OCI-LY7 (cell line): ENCODE results near the gene UQCRHL. TPM values are rescaled to one million over a fixed set of nuclear protein-coding genes. Genes with fewer than 3 reads are reported as not detected.

ENCODE experiments used
- BruUV-seq: library from RNA; stranded (reverse); fragments of 400-500 nt; replicated peaks from 2 replicates; lab custom pipeline; 2021; lab: Mats Ljungman, UMichigan
- CTCF ChIA-PET: fragments of 300-600 bp; sonication (Branson Sonifier 250); formaldehyde crosslinking; loops from one replicate; lab custom pipeline; 2022; ENCODE audit warnings: antibody characterized with exemption; ENCODE audit not compliant: unreplicated experiment; lab: Charles Lee
- POLR2A ChIA-PET: fragments of 300-600 bp; sonication (Branson Sonifier 250); formaldehyde crosslinking; loops from one replicate; lab custom pipeline; 2022; ENCODE audit warnings: antibody characterized with exemption; lab: Charles Lee
- DNase-seq: peaks from one replicate; pipeline ENCODE4 v3.0.0-alpha.2; 2015; ENCODE audit warnings: low spot score
- H2AFZ ChIP-seq: fragments of 200-600 bp; sonication (generic), shearing (Covaris generic); 2 replicates; pipeline ENCODE4 v1.6.1; 2014; ENCODE audit warnings: mild to moderate bottlenecking, antibody characterized with exemption, low read length, moderate library complexity
- H3K27ac ChIP-seq: fragments of 200-600 bp; sonication (generic); 2 replicates; pipeline ENCODE4 v1.5.1; 2014; ENCODE audit warnings: mixed run types, low read depth, mild to moderate bottlenecking, moderate library complexity, low read length, inconsistent platforms; ENCODE audit not compliant: poor library complexity, severe bottlenecking
- H3K36me3 ChIP-seq: fragments of 200-600 bp; sonication (generic); 2 replicates; pipeline ENCODE4 v1.6.1; 2014; ENCODE audit warnings: mild to moderate bottlenecking, antibody characterized with exemption, low read length, moderate library complexity, mixed read lengths; ENCODE audit not compliant: insufficient read depth
- H3K4me1 ChIP-seq: fragments of 200-600 bp; sonication (generic); 2 replicates; pipeline ENCODE4 v1.5.1; 2014; ENCODE audit warnings: mild to moderate bottlenecking, low read length; ENCODE audit not compliant: insufficient read depth, poor library complexity, severe bottlenecking
- H3K4me2 ChIP-seq: fragments of 200-600 bp; sonication (generic); 2 replicates; pipeline ENCODE4 v1.6.1; 2014; ENCODE audit warnings: mild to moderate bottlenecking, low read length
- H3K4me3 ChIP-seq: fragments of 200-600 bp; sonication (generic); 2 replicates; pipeline ENCODE4 v1.5.1; 2014; ENCODE audit warnings: mild to moderate bottlenecking, low read depth, low read length; ENCODE audit not compliant: poor library complexity, severe bottlenecking
- H3K79me2 ChIP-seq: fragments of 200-600 bp; sonication (generic); 2 replicates; pipeline ENCODE4 v1.6.1; 2016; ENCODE audit warnings: low read depth, mild to moderate bottlenecking, low read length, moderate library complexity, mixed read lengths; ENCODE audit not compliant: insufficient read depth
- H3K9me2 ChIP-seq: fragments of 200-600 bp; sonication (generic); 2 replicates; pipeline ENCODE4 v1.6.1; 2016; ENCODE audit warnings: mild to moderate bottlenecking, low read length, mixed read lengths; ENCODE audit not compliant: insufficient read depth
- H3K9me3 ChIP-seq: fragments of 200-600 bp; sonication (generic); 2 replicates; pipeline ENCODE4 v1.6.1; 2014; ENCODE audit warnings: mild to moderate bottlenecking, mixed run types, low read length, mixed read lengths
- H4K20me1 ChIP-seq: fragments of 200-600 bp; sonication (generic); 2 replicates; pipeline ENCODE4 v1.6.1; 2014; ENCODE audit warnings: mild to moderate bottlenecking, antibody characterized with exemption, low read length, moderate library complexity, mixed read lengths; ENCODE audit not compliant: insufficient read depth
- CTCF ChIP-seq: fragments of 200-600 bp; sonication (generic); conservative IDR thresholded peaks from 2 replicates; pipeline ENCODE4 v1.5.1; 2014; ENCODE audit warnings: mild to moderate bottlenecking, antibody characterized with exemption, low read length, moderate library complexity, mixed read lengths
- EZH2phosphoT487 ChIP-seq: fragments of 200-600 bp; sonication (generic); IDR thresholded peaks from 2 replicates; pipeline ENCODE4 v1.6.1; 2018; ENCODE audit warnings: low read depth, borderline replicate concordance, mild to moderate bottlenecking, mixed run types, antibody characterized with exemption, low read length, moderate library complexity, mixed read lengths
- intact Hi-C: fragments of 100-400 bp; cut with micrococcal nuclease; formaldehyde crosslinking; loops from one replicate; pipeline ENCODE4 v1.10.0; 2022; ENCODE audit not compliant: unreplicated experiment
- total RNA-seq, 2 experiments: library from RNA; depleted of rRNA in 1 of 2; stranded (reverse); fragments of >200 nt in 1 of 2; shearing (Covaris generic) in 1 of 2; gene quantifications; 2 replicates each; pipeline ENCODE4 v1.2.3, GENCODE V29; 2014 to 2022

Gene UQCRHL
- total RNA-seq, 2 experiments from 2014 or later, result 2.4 to 12.4 TPM

DNA sequence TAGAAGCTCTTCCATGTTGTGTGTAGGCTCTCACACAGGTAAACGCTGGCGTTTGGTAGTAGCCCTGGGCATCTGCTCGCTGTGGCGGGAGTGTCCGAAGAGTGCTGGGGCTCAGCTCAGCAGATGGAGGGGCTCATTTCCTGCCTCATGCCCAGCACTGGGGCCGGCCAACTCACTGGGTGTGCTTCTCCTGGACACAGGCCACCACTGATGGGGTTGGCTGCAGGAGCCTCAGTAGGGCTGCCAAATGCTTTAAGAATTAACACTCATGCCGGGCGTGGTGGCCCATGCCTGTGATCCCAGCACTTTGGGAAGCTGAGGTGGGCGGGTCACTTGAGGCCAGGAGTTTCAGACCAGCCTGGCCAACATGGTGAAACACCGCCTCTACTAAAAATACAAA, 20.9 kb downstream of the UQCRHL start:
- H2AFZ ChIP-seq, result no peak overlapping the region
- ChIA-PET POLR2A (no interaction called here), CTCF (no interaction called here)
- H3K4me3 ChIP-seq, result no peak overlapping the region
- no peak for DNase-seq
- no peaks in the 10 kb centered on the region for H3K79me2 ChIP-seq
- BruUV-seq, result no TSS peak
- no peaks in the 10 kb centered on the region for H3K9me3 ChIP-seq
- TF ChIP-seq EZH2phosphoT487 (no peak), CTCF (no peak)
- no peaks in the 10 kb centered on the region for H3K4me1 ChIP-seq
- H3K4me2 ChIP-seq, result no peak overlapping the region
- no peaks in the 10 kb centered on the region for H4K20me1 ChIP-seq
- intact Hi-C loops, result no loop called here
- no peak overlapping the region for H3K27ac ChIP-seq
- H3K9me2 ChIP-seq, result no peaks in the 10 kb centered on the region
- H3K36me3 ChIP-seq, result no peaks in the 10 kb centered on the region

DNA sequence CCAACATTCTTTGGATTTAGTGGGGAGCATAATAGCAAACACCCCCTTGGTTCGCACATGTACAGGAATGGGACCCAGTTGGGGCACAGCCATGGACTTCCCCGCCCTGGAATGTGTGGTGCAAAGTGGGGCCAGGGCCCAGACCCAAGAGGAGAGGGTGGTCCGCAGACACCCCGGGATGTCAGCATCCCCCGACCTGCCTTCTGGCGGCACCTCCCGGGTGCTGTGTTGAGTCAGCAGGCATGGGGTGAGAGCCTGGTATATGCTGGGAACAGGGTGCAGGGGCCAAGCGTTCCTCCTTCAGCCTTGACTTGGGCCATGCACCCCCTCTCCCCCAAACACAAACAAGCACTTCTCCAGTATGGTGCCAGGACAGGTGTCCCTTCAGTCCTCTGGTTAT, 21.8 kb downstream of the UQCRHL start:
- ChIA-PET CTCF (no interaction called here), POLR2A (no interaction called here)
- no peaks in the 10 kb centered on the region for H4K20me1 ChIP-seq
- no peaks in the 10 kb centered on the region for H3K9me2 ChIP-seq
- H3K9me3 ChIP-seq, result no peaks in the 10 kb centered on the region
- H3K4me1 ChIP-seq, result no peaks in the 10 kb centered on the region
- no TSS peak for BruUV-seq
- intact Hi-C loops, result no loop called here
- no peak overlapping the region for H2AFZ ChIP-seq
- no peak for DNase-seq
- H3K79me2 ChIP-seq, result no peaks in the 10 kb centered on the region
- no peak overlapping the region for H3K4me2 ChIP-seq
- H3K36me3 ChIP-seq, result no peaks in the 10 kb centered on the region
- no peak overlapping the region for H3K27ac ChIP-seq
- H3K4me3 ChIP-seq, result no peak overlapping the region
- TF ChIP-seq CTCF (no peak), EZH2phosphoT487 (no peak)

DNA sequence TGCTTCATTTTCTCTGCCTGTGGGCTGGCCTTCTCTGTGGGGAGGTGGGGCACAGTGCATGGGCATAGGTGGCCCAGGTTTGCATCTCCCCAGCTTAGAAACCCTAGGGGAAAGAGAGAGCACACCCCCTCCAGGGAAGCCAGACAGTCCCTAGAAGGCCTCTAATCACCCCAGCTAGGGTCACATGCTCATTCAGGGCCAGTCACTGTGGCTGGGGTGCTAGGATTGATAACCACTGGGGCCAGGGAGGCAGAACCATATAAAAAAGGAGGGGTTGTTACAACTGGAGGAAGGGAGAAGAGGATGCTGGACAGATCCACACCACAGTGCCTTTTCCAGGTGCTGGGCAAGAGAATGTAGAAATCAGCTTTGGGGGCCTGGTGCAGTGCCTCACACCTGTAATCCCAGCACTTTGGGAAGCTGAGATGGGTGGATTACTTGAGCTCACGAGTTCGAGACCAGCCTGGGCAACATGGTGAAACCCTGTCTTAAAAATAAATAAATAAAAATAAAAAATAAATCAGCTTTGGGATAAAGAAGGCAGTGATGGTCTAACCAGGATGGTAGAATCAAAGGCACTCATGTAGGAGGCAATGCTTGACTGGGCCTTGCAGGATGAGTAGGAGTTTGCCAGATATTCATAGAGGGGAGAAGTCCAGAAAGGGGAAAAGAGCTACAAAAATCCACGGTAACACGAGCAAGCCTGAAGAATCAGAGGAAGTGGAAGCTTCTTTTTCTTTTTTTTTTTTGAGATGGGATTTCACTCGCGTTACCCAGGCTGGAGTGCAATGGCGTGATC, 29.3 kb downstream of the UQCRHL start:
- Histone ChIP-seq H3K4me3 (no peak overlapping the region), H3K4me2 (no peak overlapping the region), H2AFZ (no peak overlapping the region), H3K9me2 (no peaks in the 10 kb centered on the region), H3K27ac (no peak overlapping the region), H3K36me3 (no peaks in the 10 kb centered on the region), H3K79me2 (no peaks in the 10 kb centered on the region), H4K20me1 (no peaks in the 10 kb centered on the region), H3K4me1 (no peaks in the 10 kb centered on the region), H3K9me3 (no peaks in the 10 kb centered on the region)
- CTCF ChIA-PET, result interaction anchor here (0.5 to 0.6 kb wide), 3 partner anchors 17 to 48 kb away, joined by 3 to 4 read pairs (median 3); no protein-coding TSS in a partner anchor
- BruUV-seq, result no TSS peak
- POLR2A ChIA-PET, result interaction anchor here (1.0 kb wide), 1 partner anchor 97 kb away, joined by 3 read pairs; no protein-coding TSS in a partner anchor
- TF ChIP-seq CTCF, result no peak
- no peak for TF ChIP-seq EZH2phosphoT487
- no peak for DNase-seq
- intact Hi-C loops, result no loop called here
